A673 (cell line): Measurements from ENCODE around the gene SIK2.

Experiments used
- EZH2 ChIP-seq: fragments of 200-600 bp; sonication (generic); IDR thresholded peaks from 2 replicates; pipeline ENCODE4 v1.6.1; 2017; ENCODE audit warnings: borderline replicate concordance, low read depth, mild to moderate bottlenecking, mixed read lengths, antibody characterized with exemption, low read length; ENCODE audit not compliant: poor library complexity, severe bottlenecking
- TF ChIP-seq, protein P1 (sequence below): fragments of 300-800, 200-600 bp; sonication (generic); conservative IDR thresholded peaks from 2 replicates; pipeline ENCODE4 v1.5.1; 2017; ENCODE audit warnings: low read depth, mild to moderate bottlenecking, antibody characterized with exemption, low read length, moderate library complexity, mixed read lengths

DNA sequence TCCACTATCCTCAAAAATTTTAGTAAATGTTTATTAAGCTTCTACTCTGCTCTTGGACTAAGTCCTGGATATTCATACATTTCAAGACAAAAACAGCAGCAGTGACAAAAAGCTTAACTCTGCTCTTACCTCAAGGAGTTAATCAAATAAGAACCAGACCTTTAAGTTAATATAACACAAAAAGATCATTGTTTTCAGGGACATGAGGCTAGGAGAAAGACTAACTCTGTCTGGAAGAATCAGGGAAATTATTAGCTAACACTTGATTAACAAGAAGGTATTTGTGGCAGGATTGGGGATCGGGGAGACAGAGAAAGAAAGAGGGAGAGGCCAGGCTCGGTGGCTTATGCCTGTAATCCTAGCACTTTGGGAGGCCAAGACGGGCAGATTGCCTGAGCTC is 89.5 kb downstream of the SIK2 start:
- TF ChIP-seq, protein P1, sequence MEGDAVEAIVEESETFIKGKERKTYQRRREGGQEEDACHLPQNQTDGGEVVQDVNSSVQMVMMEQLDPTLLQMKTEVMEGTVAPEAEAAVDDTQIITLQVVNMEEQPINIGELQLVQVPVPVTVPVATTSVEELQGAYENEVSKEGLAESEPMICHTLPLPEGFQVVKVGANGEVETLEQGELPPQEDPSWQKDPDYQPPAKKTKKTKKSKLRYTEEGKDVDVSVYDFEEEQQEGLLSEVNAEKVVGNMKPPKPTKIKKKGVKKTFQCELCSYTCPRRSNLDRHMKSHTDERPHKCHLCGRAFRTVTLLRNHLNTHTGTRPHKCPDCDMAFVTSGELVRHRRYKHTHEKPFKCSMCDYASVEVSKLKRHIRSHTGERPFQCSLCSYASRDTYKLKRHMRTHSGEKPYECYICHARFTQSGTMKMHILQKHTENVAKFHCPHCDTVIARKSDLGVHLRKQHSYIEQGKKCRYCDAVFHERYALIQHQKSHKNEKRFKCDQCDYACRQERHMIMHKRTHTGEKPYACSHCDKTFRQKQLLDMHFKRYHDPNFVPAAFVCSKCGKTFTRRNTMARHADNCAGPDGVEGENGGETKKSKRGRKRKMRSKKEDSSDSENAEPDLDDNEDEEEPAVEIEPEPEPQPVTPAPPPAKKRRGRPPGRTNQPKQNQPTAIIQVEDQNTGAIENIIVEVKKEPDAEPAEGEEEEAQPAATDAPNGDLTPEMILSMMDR, result no peak
- no peak for TF ChIP-seq EZH2
